Suppressor macrophage treated with lipopolysaccharide for 4 hours (primary cell): ENCODE results near the gene BBOX1.
"Not testable (repeated sequence)": the region's sequence is repeated elsewhere in the genome, so short reads cannot be mapped to it uniquely, and the experiment has no call there.

ENCODE experiments used
- DNase-seq: peaks from one replicate; pipeline ENCODE4 v3.0.0-alpha.2; 2020

The BBOX1 gene, protein sequence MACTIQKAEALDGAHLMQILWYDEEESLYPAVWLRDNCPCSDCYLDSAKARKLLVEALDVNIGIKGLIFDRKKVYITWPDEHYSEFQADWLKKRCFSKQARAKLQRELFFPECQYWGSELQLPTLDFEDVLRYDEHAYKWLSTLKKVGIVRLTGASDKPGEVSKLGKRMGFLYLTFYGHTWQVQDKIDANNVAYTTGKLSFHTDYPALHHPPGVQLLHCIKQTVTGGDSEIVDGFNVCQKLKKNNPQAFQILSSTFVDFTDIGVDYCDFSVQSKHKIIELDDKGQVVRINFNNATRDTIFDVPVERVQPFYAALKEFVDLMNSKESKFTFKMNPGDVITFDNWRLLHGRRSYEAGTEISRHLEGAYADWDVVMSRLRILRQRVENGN

GRCh38 chr11:27040302-27041115 lies at the start of gene BBOX1:
BBOX1 (plus strand) TSS chr11:27040815; CDS start chr11:27055431, 14,616 bp downstream.
- no peak for DNase-seq

- no peak for DNase-seq
These were observed 48.5 kb upstream of the BBOX1 start for GRCh38 chr11:26992031-26992541.

GRCh38 chr11:26993965-26994457 lies 46.6 kb upstream of the BBOX1 start, which contains the start of gene FIBIN:
FIBIN (plus strand) TSS chr11:26994112; CDS start chr11:26994527, 415 bp downstream.
- DNase-seq: no peak

DNA sequence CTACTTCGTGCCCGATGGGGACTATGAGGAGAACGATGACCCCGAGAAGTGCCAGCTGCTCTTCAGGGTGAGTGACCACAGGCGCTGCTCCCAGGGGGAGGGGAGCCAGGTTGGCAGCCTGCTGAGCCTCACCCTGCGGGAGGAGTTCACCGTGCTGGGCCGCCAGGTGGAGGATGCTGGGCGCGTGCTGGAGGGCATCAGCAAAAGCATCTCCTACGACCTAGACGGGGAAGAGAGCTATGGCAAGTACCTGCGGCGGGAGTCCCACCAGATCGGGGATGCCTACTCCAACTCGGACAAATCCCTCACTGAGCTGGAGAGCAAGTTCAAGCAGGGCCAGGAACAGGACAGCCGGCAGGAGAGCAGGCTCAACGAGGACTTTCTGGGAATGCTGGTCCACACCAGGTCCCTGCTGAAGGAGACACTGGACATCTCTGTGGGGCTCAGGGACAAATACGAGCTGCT lies 46.0 kb upstream of the BBOX1 start:
- no peak for DNase-seq

DNA sequence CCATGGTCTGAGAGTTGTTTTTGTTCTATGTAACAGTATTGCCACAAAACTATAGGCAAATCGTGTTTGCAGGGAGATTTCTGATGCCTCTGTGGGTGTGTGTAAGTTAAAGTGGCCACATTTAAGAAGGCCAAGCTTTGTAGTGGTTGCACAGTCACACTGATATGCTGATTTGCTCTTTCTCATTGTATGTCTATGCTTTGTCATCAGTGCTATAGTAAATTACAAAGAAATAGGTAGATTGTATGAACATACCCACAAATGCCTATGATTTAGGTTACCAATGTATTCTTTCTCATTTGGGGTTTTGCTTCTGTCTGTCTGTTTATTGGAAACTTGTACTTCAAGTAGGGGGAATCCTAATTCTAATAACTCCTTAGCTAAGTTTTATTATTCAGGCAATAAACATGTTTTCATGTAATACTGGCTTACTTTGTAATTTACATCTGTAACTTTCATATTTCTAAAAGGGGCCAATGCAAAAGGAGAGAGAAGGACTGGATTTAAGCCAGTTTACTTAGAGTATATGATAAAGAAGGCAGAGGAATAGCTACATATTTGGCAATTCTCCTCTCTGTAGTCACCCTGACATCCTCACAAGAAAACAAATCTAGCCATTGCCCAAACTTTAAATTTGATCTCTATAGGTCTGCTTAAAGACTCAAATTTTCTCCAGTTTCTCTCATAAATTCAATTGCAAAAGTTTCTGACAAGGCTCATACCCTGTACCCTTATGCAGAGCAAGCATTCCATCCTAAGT lies 44.7 kb upstream of the BBOX1 start:
- no peak for DNase-seq

GRCh38 chr11:26997378-26997777 lies 43.2 kb upstream of the BBOX1 start:
- DNase-seq: no peak

DNA sequence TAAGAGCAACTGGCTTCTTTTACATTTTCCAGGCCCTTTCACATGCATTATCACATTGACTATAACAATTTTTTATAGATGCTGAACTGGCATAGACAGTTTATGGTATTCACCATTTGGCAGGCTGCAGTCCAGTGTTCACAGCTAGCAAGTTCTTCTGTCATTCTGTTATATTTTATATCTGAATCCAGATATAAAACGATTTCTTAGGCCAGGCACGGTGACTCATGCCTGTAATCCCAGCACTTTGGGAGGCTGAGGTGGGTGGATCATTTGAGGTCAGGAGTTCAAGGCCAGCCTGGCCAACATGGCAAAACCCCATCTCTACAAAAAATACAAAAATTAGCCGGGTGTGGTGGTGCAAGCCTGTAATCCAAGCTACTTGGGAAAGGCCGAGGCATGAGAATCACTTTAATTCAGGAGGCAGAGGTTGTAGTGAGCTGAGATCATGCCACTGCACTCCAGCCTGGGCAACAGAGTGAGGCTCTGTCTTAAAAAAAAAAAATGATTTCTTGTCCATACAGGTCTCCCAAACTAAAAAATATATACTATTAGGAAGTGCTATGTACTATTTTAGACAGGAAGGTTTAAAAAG lies 39.4 kb upstream of the BBOX1 start:
- DNase-seq: not testable (repeated sequence)

DNA sequence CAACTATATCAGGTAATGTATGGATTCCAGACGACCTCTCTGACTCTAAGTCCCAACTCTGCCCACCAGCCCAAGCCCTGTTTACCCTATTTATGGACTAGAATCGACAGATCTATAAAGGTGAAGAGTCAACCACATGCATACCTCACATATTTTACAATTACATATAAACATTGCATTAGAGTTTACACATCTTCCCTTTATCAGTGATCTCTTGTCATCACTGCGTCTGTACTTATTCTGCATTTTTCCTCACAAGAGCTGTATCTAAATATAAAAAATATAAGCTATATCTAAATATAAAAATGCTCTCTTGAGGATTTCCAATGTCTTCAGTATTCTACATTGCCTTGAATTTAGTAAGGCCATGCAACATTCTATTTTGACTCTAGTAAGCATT lies 38.2 kb upstream of the BBOX1 start:
- no peak for DNase-seq

- no peak for DNase-seq
These were observed 37.8 kb upstream of the BBOX1 start for GRCh38 chr11:27002838-27003237.

DNA sequence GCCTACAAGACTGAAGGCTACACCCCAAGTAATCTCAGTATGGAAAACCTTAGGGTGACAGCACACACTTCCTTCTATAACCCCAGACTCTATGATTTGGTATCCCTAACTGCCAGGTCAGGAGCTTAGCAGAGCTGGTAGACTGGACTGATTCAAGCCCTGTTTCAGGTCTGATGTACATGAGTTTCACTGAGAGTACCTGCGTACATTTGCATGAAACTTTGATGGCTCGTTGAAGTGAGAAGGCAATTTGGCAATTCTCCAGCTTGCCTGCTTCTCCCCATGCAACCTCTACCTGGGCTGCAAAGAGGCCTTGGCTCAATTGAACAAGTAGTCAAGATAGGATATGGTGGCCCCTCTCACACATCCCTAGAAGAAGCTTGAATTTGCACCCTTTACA lies 36.5 kb upstream of the BBOX1 start:
- no peak for DNase-seq

- DNase-seq: no peak
These were observed 31.6 kb upstream of the BBOX1 start for GRCh38 chr11:27008811-27009535.

GRCh38 chr11:27011560-27012233 lies 28.9 kb upstream of the BBOX1 start:
- DNase-seq: no peak

DNA sequence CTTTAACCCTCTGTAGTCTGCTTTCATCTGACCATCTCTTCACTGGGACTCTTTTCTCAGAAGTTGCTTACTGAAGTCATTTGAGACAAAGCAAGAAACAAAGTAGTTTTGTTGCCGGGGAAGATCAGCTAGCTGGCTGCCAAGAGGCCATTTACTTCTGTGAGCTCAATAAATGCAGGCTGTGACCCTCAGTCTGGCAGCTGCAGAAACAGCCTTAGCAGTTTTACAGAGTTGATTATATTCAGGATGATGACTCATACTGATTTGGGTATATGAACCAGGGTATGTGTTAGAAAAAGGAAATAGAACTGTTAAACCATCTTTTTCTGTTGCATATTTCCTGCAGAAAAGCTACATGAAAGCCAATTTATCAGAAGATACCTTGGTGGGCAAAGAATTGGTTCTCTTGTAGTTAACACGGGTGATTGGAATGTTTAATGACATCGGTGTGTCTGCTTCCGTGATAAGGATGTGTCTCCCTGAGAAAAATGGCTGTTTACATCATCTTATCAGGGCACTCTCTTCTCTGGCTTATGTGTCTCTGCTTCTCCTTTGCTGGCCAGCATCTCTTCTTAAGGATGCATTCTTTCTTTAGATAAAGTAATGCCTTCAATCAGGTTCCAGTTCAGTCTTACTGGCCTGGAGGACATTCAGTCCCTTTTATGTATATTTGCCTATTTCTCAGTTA lies 28.2 kb upstream of the BBOX1 start:
- DNase-seq: no peak

DNA sequence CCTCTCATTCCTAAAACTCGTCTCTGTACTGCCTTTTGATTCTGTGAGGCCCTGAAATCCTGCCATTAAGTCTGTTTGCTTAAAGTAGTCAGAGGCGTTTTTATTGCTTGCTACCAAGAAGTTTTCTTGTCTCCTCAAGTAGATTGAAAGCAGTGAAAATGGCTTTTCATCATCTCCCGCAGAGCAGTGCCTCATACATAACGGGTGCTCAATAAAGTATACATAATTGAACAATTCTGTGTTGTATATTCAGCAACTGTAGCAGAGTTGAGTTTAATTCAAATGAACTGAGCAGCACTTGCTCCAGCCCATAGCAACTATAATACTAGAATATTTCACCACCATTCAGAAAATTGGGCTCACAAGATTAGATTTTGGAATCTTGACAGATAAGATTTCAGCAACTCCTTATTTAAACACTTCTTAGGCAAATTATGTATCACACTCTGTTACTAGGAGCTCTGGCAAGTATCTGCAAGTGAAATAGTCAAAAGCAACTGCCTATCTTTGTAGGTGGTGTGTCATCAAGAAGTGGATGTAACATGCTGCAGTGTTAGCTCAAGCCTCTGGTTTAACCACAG lies 26.7 kb upstream of the BBOX1 start:
- DNase-seq: no peak

- no peak for DNase-seq
These were observed 21.6 kb upstream of the BBOX1 start for GRCh38 chr11:27018902-27019529.

- no peak for DNase-seq
These were observed 19.9 kb upstream of the BBOX1 start for GRCh38 chr11:27020751-27021150.

GRCh38 chr11:27022659-27023251 lies 17.9 kb upstream of the BBOX1 start:
- no peak for DNase-seq

DNA sequence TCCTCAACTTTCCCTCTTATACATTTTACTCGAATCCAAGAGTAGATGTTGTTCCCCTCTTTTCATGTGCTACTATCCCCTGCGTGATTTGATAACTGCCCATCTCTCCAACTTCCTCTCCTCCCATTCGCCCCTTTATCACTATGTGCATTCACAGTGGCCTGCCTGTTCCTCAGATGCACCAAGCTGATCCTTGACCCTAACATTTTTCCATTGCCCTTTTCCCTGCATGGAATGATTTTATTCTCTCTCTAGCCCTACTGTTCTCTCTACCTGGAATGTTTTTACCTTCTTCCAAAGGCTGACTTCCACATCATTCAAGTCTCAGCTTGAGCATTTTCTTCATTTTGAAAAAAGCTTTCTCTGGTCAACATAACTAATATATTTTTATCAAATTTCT lies 15.8 kb upstream of the BBOX1 start:
- no peak for DNase-seq
